GM12878 (cell line): ENCODE results near the gene UBA6. TPM values are rescaled to one million over a fixed set of nuclear protein-coding genes. Genes with fewer than 3 reads are reported as not detected.

Experiments used
- ATAC-seq: fragments of 200-7000 bp; cut with Tn5 transposase; 3 replicates; pipeline ENCODE4 v1.9.1; 2020; ENCODE audit warnings: mild to moderate bottlenecking, moderate library complexity
- BruUV-seq: library from RNA; stranded (reverse); fragments of 400-500 nt; replicated peaks from 2 replicates; lab custom pipeline; 2021; lab: Mats Ljungman, UMichigan
- CTCF ChIA-PET: fragments of 300-600 bp; sonication (Branson Sonifier 250); formaldehyde crosslinking; extraction: SDS; loops from one replicate; lab custom pipeline; 2021; ENCODE audit warnings: inconsistent platforms; lab: Yijun Ruan, JAX
- POLR2A ChIA-PET: fragments of 350-600 bp; formaldehyde crosslinking; extraction: SDS; loops from one replicate; lab custom pipeline; 2021; ENCODE audit warnings: inconsistent platforms; lab: Charles Lee
- RAD21 ChIA-PET: fragments of 300-600 bp; sonication (Branson Sonifier 250); formaldehyde crosslinking; loops from one replicate; lab custom pipeline; 2023; ENCODE audit warnings: antibody characterized with exemption; ENCODE audit not compliant: unreplicated experiment; lab: Charles Lee
- SMC1A ChIA-PET: fragments of 300-600 bp; sonication (Branson Sonifier 250); formaldehyde crosslinking; loops from one replicate; lab custom pipeline; 2023; ENCODE audit not compliant: unreplicated experiment, uncharacterized antibody; lab: Charles Lee
- DNase-seq: peaks from one replicate; pipeline ENCODE4 v3.0.0-alpha.2; 2011; ENCODE audit warnings: low read depth, low spot score
- FAIRE-seq: peaks from 3 replicates; lab custom pipeline; 2011; peaks lifted over from hg19 to GRCh38; lab: Jason Lieb, UNC
- H2AFZ ChIP-seq: 2 replicates; pipeline ENCODE4 v1.6.0; 2011; ENCODE audit warnings: low read depth, low read length, control low read depth; ENCODE audit not compliant: control insufficient read depth
- H3K27ac ChIP-seq: 2 replicates; pipeline ENCODE4 v1.5.1; 2011; ENCODE audit warnings: control low read depth; ENCODE audit not compliant: control insufficient read depth, insufficient read depth
- H3K27me3 ChIP-seq, 2 experiments: replicated peaks in 1 of 2; 2 replicates each; pipeline versions ENCODE4 v1.6.0 to v1.6.1; 2011; ENCODE audit warnings: low read length in 1 of 2; ENCODE audit not compliant: control insufficient read depth in 2 of 2, insufficient read depth in 2 of 2
- H3K36me3 ChIP-seq, 2 experiments: 2 replicates each; pipeline ENCODE4 v1.5.1; 2011; ENCODE audit warnings: low read length in 1 of 2; ENCODE audit not compliant: control insufficient read depth in 2 of 2, insufficient read depth in 2 of 2
- H3K4me1 ChIP-seq: 2 replicates; pipeline ENCODE4 v1.6.1; 2011; ENCODE audit warnings: mild to moderate bottlenecking, low read length, moderate library complexity, mixed read lengths; ENCODE audit not compliant: control insufficient read depth, insufficient read depth
- H3K4me2 ChIP-seq: 2 replicates; pipeline ENCODE4 v1.6.0; 2011; ENCODE audit warnings: control low read depth; ENCODE audit not compliant: control insufficient read depth, insufficient read depth
- H3K4me3 ChIP-seq: fragments of 200-600 bp; sonication (generic); 2 replicates; pipeline ENCODE4 v1.5.1; 2016
- H3K79me2 ChIP-seq: 2 replicates; pipeline ENCODE4 v1.6.0; 2011; ENCODE audit warnings: low read length; ENCODE audit not compliant: control insufficient read depth, insufficient read depth
- H3K9ac ChIP-seq: 2 replicates; pipeline ENCODE4 v1.8.0; 2011; ENCODE audit warnings: low read length, control low read depth, mixed read lengths; ENCODE audit not compliant: control insufficient read depth, insufficient read depth
- H3K9me3 ChIP-seq: replicated peaks from 3 replicates; pipeline ENCODE4 v1.5.1; 2011; ENCODE audit warnings: mild to moderate bottlenecking, low read length; ENCODE audit not compliant: control insufficient read depth, insufficient read depth
- H4K20me1 ChIP-seq: 2 replicates; pipeline ENCODE4 v1.6.0; 2011; ENCODE audit not compliant: control insufficient read depth, insufficient read depth
- BACH1 ChIP-seq: fragments of 450-650 bp; IDR thresholded peaks from 2 replicates; pipeline ENCODE4 v1.6.1; 2017; ENCODE audit warnings: mild to moderate bottlenecking, borderline replicate concordance
- CBX5 ChIP-seq: sonication (generic); IDR thresholded peaks from 2 replicates; pipeline ENCODE4 v1.6.1; 2016; ENCODE audit warnings: low read depth, moderate library complexity, mild to moderate bottlenecking, inconsistent platforms
- GABPA ChIP-seq: IDR thresholded peaks from 2 replicates; pipeline ENCODE4 v1.6.1; 2014; ENCODE audit warnings: antibody characterized with exemption, low read depth, mild to moderate bottlenecking, inconsistent platforms
- KLF5 ChIP-seq: fragments of 450-650 bp; IDR thresholded peaks from 2 replicates; pipeline ENCODE4 v1.6.1; 2014; ENCODE audit warnings: mild to moderate bottlenecking; ENCODE audit not compliant: partially characterized antibody
- SMARCA5 ChIP-seq: fragments of 450-650 bp; IDR thresholded peaks from 2 replicates; pipeline ENCODE4 v1.6.1; 2017; ENCODE audit warnings: mild to moderate bottlenecking
- TBL1XR1 ChIP-seq: IDR thresholded peaks from 2 replicates; pipeline ENCODE4 v1.6.1; 2012; ENCODE audit warnings: low read depth, low read length, improper control_type of control experiment
- TCF3 ChIP-seq: IDR thresholded peaks from 2 replicates; pipeline ENCODE4 v1.6.1; 2012; ENCODE audit warnings: low read depth, mild to moderate bottlenecking, low read length, borderline replicate concordance; ENCODE audit not compliant: insufficient read depth
- WGBS: methylation state at CpG from one replicate; pipeline ENCODE4 v1.1.6; 2016; ENCODE audit warnings: low lambda C conversion rate; ENCODE audit not compliant: insufficient replicate concordance, insufficient coverage; ENCODE audit errors: missing lambda C conversion rate; 5-methylcytosine and 5-hydroxymethylcytosine counted together
- in situ Hi-C: fragments of 300-500 bp; cut with MboI; formaldehyde crosslinking; loops from 9 replicates; pipeline ENCODE4 v1.14.3; 2018; ENCODE audit warnings: mixed read lengths
- intact Hi-C: fragments of 100-400 bp; cut with micrococcal nuclease; formaldehyde crosslinking; loops from one replicate; pipeline ENCODE4 v1.14.2; 2022; ENCODE audit not compliant: unreplicated experiment
- polyA plus RNA-seq, 11 experiments: library from polyadenylated mRNA; depleted of rRNA in 4 of 11; unstranded in 6 of 11; stranded (reverse) in 5 of 11; fragments of >200 nt; fragmentation: Nextera tagmentation in 4 of 11; fragmentation: Illumina TruSeq in 1 of 11; extraction: Ambion mirVana in 4 of 11; extraction: Trizol in 1 of 11; gene quantifications; 1 replicate in 1 of 11; 2 replicates in 10 of 11; pipeline versions ENCODE4 v1.2.1 to v1.2.3, GENCODE V29; 2011 to 2016; ENCODE audit warnings: inconsistent platforms in 2 of 11, missing spikeins in 2 of 11, low read depth in 1 of 11
- total RNA-seq, 4 experiments: library from RNA; depleted of rRNA in 3 of 4; stranded (reverse); fragments of >200 nt in 3 of 4; fragmentation: Illumina TruSeq in 1 of 4; extraction: Trizol in 1 of 4; gene quantifications; 2 replicates each; pipeline versions ENCODE4 v1.2.1 to v1.2.3, GENCODE V29; 2013 to 2021
- TF ChIP-seq, protein P1 (sequence below): IDR thresholded peaks from 2 replicates; pipeline ENCODE4 v1.6.1; 2011; ENCODE audit warnings: low read depth, low read length, improper control_type of control experiment, borderline replicate concordance
- TF ChIP-seq, protein P2 (sequence below): fragments of 150-350 bp; IDR thresholded peaks from 2 replicates; pipeline ENCODE4 v1.6.1; 2014; ENCODE audit warnings: mild to moderate bottlenecking, low read depth, low read length
- TF ChIP-seq, protein P3 (sequence below): fragments of 450-650 bp; formaldehyde crosslinking; IDR thresholded peaks from 2 replicates; pipeline ENCODE4 v1.4.0; 2022; ENCODE audit warnings: mild to moderate bottlenecking, moderate library complexity

The UBA6 gene
- total and polyA plus RNA-seq, 10 of the 15 experiments (the other 5 are each of a cell fraction or from before 2014, with no cell fraction given), result 7.9 to 70.6 (median 34.7) TPM

DNA sequence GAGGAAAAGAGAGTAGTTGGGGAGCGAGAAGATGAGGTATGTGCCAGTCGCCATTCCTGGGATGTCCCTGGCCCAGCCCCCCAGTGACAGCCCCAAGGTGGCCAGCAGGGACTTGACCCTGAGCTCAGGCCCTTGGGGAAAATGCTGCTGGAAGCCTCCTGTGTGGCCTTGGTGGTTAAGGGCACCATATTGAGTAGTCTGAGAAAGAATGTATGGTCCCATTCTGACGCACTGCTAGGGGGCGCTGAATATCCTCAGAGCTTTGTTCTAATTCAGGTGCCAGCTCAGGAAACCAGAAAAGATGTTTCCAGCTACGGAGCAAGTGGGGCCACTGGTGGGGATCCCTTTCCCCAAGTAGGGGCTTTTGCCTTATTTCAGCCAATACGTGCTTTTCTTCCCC, 14.0 kb upstream of the UBA6 start:
- POLR2A ChIA-PET, result interaction anchor here (0.8 to 0.9 kb wide), 2 partner anchors 10 to 14 kb away, joined by 3 read pairs; partner anchors contain the start of gene UBA6
- ATAC-seq, result no peak
- BruUV-seq, result no TSS peak
- in situ Hi-C loops, result no loop called here
- Histone ChIP-seq H3K27ac (no peak overlapping the region), H3K79me2 (no peaks in the 10 kb centered on the region; the same call in 1 of the 2 replicates), H3K27me3 (no peaks in the 10 kb centered on the region)
- TF ChIP-seq CBX5 (no peak), KLF5 (no peak), SMARCA5 (no peak), TBL1XR1 (no peak), BACH1 (no peak), GABPA (no peak), TCF3 (no peak)
- TF ChIP-seq, protein P1, sequence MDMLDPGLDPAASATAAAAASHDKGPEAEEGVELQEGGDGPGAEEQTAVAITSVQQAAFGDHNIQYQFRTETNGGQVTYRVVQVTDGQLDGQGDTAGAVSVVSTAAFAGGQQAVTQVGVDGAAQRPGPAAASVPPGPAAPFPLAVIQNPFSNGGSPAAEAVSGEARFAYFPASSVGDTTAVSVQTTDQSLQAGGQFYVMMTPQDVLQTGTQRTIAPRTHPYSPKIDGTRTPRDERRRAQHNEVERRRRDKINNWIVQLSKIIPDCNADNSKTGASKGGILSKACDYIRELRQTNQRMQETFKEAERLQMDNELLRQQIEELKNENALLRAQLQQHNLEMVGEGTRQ, result no peak
- TF ChIP-seq, protein P2, sequence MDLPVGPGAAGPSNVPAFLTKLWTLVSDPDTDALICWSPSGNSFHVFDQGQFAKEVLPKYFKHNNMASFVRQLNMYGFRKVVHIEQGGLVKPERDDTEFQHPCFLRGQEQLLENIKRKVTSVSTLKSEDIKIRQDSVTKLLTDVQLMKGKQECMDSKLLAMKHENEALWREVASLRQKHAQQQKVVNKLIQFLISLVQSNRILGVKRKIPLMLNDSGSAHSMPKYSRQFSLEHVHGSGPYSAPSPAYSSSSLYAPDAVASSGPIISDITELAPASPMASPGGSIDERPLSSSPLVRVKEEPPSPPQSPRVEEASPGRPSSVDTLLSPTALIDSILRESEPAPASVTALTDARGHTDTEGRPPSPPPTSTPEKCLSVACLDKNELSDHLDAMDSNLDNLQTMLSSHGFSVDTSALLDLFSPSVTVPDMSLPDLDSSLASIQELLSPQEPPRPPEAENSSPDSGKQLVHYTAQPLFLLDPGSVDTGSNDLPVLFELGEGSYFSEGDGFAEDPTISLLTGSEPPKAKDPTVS, result no peak
- TF ChIP-seq, protein P3, sequence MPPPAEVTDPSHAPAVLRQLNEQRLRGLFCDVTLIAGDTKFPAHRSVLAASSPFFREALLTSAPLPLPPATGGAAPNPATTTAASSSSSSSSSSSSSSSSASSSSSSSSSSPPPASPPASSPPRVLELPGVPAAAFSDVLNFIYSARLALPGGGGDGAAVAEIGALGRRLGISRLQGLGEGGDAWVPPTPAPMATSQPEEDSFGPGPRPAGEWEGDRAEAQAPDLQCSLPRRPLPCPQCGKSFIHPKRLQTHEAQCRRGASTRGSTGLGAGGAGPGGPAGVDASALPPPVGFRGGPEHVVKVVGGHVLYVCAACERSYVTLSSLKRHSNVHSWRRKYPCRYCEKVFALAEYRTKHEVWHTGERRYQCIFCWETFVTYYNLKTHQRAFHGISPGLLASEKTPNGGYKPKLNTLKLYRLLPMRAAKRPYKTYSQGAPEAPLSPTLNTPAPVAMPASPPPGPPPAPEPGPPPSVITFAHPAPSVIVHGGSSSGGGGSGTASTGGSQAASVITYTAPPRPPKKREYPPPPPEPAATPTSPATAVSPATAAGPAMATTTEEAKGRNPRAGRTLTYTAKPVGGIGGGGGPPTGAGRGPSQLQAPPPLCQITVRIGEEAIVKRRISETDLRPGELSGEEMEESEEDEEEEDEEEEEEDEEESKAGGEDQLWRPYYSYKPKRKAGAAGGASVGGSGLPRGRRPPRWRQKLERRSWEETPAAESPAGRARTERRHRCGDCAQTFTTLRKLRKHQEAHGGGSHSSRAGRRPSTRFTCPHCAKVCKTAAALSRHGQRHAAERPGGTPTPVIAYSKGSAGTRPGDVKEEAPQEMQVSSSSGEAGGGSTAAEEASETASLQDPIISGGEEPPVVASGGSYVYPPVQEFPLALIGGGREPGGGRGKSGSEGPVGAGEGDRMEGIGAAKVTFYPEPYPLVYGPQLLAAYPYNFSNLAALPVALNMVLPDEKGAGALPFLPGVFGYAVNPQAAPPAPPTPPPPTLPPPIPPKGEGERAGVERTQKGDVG (CRISPR knock-in tag), result no peak
- TF ChIP-seq, all 136 proteins: peak for 0
- DNase-seq (no peak), FAIRE-seq (no peak)
- no peak overlapping the region for H3K4me2 ChIP-seq
- intact Hi-C loops, result no loop called here
- H3K4me3 ChIP-seq, result no peak overlapping the region
- H4K20me1 ChIP-seq, result no peaks in the 10 kb centered on the region
- H3K4me1 ChIP-seq, result no peaks in the 10 kb centered on the region
- peaks cover 0 to 1% of the 10 kb centered on the region in 2 experiments; a peak in 1 of 4 replicates for H3K36me3 ChIP-seq
- H2AFZ ChIP-seq, result no peak overlapping the region
- WGBS, result 89% methylated on average over 6 of the region's 6 CpGs
- no peak overlapping the region for H3K9ac ChIP-seq
- ChIA-PET CTCF (interaction anchor here (0.7 to 2.5 kb wide), 4 partner anchors 14 to 195 kb away, joined by 3 to 9 read pairs (median 4); partner anchors contain the start of gene UBA6), RAD21 (no interaction called here), SMC1A (interaction anchor here (0.6 to 1.3 kb wide), 2 partner anchors 11 to 167 kb away, joined by 3 to 4 read pairs; no protein-coding TSS in a partner anchor)
- no peaks in the 10 kb centered on the region for H3K9me3 ChIP-seq
